NCI-H748 (cell line): ENCODE data around the gene ACOT11.
A peak's percentile ranks its signal among the peaks of the same experiment; 100 is the strongest.
"Not testable (repeated sequence)": the region's sequence is repeated elsewhere in the genome, so short reads cannot be mapped to it uniquely, and the experiment has no call there.

Source experiments
- DNase-seq: peaks from one replicate; lab custom pipeline; 2025; ENCODE audit not compliant: unreplicated experiment; lab: John Stamatoyannopoulos, UW

ACOT11 gene

DNA sequence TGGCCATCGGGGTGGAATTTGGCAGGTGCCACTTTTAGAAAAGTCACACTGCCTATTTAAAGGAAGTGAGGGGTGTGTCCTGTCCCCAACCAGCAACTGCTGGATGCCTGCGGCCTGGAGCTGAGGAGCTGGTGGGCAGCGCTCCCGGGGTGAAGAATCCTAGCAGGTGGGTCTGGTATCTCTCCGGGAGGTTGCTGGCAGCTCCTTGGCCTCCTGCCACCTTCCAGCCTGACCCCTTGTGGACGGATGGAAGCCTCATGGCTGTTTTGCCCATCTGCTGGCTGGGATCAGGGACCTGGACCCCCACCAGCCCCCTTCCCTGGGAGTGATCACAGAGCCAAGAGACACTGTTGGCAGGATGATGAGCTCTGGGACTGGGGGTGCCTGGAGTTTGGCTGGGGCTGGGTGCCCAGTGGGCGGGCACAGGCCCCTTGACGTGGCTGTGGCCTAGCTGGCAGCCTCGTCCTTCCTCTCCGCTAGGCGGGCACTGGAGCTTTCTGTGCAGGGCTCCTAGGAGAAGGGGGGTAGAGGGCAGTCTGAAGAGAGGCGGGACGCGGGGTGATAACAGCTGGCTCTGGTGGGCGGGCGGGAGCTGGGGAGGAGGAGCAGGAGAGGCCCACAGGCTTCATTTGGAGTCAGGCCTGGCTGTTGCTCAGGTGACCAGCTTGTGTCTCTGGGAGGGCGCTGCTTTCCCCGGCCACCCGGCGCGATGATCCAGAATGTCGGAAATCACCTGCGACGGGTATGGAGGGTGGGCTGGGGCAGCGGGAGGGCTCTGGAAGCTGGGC, at the start of gene ACOT11:
TSS of gene ACOT11 (plus strand) at position 628 of the 788 bp plus-strand sequence. CDS start at position 710, 82 bp downstream.
- DNase-seq = no peak

DNA sequence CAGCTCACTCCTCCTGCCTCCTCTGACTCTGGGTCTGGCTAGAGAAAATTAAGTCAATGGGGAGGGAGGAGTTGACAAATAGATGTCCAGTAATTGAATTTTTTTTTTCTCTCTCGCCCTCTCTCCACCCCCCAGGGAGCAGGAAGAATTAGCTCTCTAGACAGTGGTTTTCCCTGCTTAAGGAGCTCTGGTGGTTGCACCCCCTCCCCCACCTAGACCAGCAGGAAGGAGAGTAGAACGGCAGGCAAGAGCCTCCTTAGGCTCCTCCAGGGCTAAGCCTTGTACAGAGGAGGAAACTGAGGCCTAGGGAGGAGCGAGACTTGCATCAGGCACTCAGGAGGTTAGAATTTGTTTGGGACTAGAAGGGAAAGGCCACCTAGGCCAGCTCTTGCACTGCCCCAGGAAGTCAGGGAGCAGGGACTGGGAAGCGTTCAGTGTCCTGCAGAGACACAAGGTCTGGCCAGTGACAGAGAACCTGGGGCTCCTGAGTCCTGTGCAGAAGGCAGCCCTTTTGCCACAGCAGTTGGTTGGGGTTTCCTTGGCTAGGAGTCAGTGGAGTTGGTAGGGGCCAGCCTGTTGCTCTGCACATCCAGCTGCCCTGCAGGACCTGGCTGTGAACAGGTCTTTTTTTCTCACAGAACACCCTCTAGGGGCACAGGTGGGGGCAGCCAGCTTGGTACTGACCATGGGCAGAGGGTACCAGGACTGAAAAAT, 49.5 kb upstream of the ACOT11 start:
- DNase-seq = peak; percentile 17

- no peak for DNase-seq
Observed at GRCh38 chr1:54499097-54499359, 49.0 kb upstream of the ACOT11 start.

DNA sequence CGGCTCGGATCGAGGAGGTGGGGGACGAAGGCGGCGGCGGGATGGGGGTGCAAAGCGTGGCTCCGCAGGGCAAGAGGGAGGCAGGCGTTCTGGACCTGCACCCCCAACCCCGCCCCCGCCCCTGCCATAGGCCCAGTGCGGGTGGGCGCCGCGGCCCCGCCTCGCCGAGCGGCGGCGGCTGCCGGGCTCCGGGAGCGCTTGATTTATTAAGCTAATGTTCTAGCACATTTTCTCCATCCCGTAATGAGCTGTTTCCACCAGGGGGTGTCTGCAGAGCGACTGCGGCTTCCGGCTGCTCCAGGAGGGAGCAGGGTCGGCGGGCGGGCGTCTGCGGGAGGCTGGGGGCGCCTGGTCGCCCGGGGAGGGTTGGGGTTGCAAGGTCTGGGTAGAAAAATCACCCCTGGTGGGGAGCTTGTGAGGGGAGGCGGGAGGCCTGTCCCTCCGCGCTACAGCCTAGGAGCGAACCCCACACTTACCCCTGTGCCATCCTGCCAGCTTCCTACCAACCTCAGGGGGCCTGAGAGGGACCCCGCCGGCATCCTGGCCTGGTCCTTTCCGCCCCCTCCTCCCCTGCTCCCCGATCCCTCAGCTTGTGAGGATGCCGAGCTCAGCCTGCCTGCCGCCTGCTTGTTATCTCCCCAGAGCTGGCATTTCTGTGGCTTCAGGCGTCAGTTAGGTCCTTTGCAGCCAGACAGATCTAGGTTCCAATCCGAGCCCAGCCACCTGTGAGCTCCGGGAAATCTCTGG, 48.5 kb upstream of the ACOT11 start:
- peak; percentile 81 for DNase-seq

GRCh38 chr1:54500107-54500431, 48.0 kb upstream of the ACOT11 start:
- DNase-seq = peak; percentile 40

GRCh38 chr1:54501849-54502248, 46.2 kb upstream of the ACOT11 start:
- no peak for DNase-seq

GRCh38 chr1:54502342-54502741, 45.7 kb upstream of the ACOT11 start:
- DNase-seq = no peak

- no peak for DNase-seq
Observed at GRCh38 chr1:54506594-54506993, 41.4 kb upstream of the ACOT11 start.

DNA sequence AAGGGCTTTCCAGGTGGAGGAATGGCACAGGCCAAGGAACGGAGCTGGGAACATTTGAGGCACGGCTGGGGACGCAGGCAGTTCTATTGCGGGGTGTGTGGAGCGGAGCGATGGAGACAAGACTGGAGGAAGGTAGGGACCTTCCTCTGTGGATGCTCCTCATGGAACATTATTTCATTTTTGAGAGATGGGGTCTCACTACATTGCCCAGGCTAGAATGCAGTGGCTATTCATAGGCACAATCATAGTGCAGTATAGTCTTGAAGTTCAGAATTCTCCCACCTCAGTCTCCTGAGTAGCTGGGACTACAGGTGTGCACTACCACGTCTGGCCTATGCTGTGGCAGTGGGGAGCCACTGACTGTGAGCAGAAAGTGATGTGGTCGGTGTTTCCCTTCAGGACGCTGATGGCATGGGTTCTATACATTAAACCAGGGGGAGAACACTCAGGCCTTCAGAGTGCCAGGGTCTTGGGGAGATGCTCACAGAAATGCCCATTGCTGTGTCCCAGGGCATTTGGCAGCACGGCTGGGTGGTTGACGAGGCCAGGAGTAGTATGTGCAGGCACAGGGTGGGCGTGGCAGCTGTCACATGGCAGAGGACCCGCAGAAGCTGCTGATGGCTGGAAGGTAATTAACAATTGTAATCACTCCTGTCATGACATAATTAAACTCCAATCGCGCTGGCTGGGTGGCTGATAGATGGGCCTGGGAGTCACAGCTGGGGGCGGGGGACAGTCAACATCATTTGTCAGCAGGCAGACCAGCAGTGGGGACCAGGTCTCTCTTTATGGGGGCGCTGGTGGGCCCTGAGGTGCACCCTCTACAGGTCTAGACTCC, 40.8 kb upstream of the ACOT11 start:
- peak; percentile 13 for DNase-seq

GRCh38 chr1:54510715-54511270, 37.2 kb upstream of the ACOT11 start:
- no peak for DNase-seq

GRCh38 chr1:54513921-54514580, 34.0 kb upstream of the ACOT11 start:
- DNase-seq = not testable (repeated sequence)

DNA sequence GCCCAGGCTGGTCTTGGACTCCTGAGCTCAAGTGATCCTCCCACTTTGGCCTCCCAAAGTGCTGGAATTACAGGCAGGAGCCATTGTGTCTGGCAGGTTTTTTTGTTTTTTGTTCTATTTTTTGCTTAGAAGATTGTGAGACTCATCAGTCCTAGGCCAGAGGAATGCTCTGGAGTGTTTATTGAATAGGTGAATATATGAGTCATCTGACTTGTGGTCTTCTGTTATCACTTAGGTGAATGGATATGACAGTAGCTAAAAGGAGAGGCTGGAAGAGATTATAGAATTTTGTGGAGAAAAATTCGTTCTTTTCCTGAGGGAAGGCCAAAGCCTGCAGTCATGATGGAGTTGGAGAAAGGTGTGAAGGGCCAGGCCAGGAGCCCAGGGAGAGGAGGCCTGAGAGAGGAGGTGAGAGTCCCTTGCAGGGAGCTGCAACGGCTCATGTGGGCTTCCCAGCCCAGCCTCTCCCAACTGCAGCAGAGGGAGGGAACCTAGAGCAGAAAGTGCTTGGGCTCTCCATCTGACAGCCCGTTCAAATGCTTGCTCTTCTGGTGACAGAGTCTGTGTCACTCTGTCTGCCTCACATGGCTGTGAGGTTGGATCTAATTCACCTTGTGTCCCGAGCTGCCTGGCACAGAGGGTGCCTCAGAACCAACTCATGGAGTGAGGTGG, 31.6 kb upstream of the ACOT11 start:
- no peak for DNase-seq

- DNase-seq = peak; percentile 21
Observed at GRCh38 chr1:54517496-54517895, 30.5 kb upstream of the ACOT11 start.

GRCh38 chr1:54518489-54518888, 29.5 kb upstream of the ACOT11 start:
- DNase-seq = no peak

DNA sequence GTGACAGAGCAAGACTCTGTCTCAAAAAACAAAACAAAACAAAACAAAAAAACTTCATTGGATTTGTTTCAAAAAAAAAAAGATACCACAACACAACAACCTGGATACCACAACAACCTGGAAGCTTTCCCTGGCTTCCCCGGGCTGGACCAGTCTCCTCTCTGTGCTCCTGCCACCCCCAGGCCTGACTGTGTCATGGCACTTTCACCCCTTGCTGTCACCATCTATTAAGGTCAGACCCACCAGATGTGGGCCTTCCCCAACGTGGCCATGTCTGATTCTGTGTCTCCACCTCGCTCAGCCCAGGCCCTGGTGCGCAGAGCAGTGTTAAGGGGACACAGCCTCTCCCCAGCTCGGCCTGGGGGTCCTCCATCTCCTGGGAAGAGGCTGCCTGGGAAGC, 28.3 kb upstream of the ACOT11 start:
- no peak for DNase-seq

DNA sequence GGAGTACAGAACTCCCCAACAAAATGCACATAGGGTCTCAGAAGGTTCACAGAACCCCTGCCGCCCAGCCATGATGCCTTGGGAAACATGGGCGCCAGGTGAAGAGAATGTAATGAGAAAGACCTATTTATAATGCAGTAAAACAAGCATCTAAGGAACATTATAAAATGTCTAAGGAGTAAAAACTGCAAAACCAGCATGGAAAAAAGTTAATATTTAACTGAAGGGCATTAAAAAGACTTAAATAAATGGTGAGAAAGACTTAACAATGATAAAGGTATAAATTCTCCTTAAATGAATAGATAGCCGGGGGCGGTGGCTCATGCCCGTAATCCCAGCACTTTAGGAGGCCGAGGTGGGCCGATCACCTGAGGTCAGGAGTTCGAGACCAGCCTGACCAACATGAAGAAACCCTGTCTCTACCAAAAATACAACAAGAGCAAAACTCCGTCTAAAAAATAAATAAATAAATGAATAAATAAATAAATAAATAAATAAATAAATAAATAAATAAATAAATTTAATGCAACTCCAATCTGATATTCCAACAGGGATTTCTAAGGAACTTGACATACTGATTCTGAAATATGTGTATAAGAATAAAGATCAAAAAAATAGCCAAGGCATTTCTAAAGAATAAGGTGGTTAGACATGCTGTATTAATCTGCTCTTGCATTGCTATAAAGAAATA, 27.3 kb upstream of the ACOT11 start:
- DNase-seq = no peak

- DNase-seq = not testable (repeated sequence)
Observed at GRCh38 chr1:54526565-54526964, 21.5 kb upstream of the ACOT11 start.

- DNase-seq = no peak
Observed at GRCh38 chr1:54528613-54529012, 19.4 kb upstream of the ACOT11 start.

- no peak for DNase-seq
Observed at GRCh38 chr1:54532033-54532432, 16.0 kb upstream of the ACOT11 start.
